GM21447 (cell line): ENCODE measurements around the gene ARPC2.

Experiments
- ATAC-seq: cut with Tn5 transposase; IDR thresholded peaks from one replicate; pipeline ENCODE4 v1.9.1; 2021; ENCODE audit not compliant: unreplicated experiment

ARPC2 gene

DNA sequence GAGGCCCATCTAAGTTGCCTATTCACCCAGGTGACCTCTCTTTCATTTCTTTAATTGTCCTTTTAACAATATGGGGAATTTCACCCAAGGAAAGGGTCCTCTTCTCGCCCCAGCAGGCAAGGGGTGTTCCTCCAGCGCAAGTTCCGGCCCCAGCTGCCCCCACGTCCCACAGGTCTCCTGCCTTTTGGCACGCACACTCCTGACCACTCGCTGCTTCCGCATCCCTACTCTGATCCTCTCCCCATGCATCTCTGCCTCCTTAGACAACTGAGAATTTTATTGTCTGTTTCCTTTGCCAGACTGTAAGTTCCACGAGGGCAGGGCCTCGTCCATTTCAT is 684 bp upstream of the ARPC2 start:
- no peak for ATAC-seq

DNA sequence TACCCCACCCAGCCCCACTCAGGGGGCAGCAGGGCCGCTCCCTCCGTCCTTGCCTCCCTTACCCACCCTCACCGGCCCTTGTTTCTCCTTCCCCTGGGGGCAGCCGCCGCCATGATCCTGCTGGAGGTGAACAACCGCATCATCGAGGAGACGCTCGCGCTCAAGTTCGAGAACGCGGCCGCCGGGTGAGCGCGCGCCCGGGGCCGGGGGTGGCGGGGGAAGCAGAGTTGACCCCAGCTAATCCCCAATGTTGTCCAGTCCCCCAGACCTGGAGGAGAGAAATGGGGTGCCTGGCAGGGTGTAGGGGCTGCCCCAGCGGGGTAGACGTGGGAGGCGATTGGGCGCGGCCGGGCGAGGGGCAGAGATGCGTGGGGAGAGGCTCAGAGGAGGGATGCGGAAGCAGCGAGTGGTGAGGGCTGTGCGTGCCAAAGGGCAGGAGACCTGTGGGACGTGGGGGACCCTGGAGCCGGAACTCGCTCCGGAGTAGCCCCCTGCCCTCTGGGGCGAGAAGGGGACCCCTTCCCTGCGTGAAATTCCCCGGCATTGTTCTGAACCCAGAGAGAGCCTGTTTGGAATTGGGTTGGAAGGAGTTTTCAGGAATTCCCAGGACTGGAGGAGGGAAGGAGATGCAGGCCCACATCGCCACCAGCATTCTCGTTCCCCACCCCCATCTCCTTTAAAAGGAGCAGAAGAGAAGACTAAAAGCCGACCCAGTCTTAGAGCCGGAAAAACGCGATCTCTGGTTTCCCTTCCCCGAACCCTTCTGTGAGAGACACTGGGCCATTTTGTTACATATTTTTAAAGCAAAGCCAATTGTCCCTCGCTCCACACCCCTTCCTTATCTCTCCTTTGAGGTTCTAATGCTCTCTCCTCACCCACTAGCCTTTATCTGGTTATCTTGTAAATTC is 625 bp downstream of the ARPC2 start:
- peak; percentile 37 for ATAC-seq

DNA sequence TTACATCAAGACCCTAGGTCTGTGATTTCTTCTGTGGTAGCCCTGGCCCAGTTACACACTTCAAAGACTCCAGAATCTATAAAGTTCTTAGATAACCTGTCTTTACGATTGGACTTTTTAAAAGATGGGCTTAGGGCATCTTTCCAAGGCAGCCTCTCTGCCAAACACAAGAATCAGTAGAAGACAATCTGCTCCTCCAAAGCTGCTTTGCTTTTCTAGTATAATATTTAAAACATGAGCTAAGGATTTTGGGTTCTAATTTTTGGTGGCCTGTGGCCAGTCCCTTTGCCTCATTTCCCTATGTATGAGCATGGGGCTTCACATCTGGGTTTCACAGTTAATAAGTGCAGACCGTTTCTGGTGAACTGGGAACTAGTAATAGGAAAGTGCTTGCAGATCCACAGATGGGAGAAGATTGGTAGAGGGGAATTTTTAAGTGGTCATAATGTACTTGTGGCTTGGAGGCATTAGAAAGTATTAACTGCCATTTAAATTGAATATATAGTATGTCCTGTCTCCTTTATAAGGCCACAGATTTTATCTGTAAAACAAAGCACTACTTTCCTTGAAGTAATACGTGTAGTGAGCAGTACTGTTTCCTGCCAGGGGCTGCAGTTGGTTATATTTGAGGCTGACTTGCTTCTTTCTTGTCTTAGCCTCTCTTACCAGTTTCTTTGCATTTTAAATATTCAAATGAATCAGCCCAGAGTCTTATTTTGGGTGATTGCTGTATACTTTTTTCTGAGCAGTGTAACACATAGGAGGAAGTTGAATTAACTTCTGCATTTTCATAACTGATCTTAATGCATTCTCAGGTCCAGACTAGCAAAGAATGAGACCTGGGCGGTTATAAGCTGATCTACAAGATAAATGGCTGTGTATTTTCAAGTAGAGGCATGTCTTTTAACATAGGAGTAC is 1.5 kb downstream of the ARPC2 start:
- peak; percentile 52 for ATAC-seq

DNA sequence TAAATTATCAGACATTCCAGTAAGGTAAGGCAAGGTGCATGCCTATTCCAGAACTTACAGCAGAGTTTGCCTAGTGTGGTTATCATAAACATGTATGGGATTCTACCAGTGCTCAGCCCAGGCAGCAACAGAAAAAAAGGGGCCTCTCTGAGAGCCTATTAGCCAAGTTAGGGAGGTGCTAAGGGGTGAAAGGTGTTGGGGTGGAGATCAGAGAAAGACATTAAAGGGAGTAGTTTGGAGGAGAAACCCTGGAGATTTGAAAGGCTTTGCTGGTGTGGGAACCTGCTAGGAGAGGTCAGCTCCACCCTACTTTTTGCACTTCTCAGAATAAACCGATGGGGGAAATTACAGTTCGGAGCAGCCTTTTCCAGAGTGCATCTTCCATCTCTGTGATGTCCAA is 2.9 kb downstream of the ARPC2 start:
- ATAC-seq = no peak

DNA sequence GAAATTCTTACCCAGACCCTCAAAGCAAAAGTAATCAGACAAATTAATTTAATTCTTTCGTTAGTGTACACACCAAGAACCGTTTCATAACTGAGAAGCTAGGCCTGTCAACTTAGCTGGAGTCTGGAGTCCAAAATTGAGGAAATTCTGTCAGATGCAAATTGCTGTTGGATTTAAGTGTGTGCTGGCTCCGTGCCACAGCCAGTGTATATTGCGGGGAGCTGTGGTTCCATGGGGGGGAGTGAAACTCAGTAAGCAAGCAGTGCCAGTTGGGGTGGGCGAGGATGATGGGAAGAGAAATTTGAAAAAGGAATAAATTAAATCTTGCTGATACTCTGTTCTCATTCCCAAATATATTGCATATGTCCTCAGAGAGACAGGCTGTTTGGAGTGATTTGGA is 4.0 kb downstream of the ARPC2 start:
- ATAC-seq = no peak

DNA sequence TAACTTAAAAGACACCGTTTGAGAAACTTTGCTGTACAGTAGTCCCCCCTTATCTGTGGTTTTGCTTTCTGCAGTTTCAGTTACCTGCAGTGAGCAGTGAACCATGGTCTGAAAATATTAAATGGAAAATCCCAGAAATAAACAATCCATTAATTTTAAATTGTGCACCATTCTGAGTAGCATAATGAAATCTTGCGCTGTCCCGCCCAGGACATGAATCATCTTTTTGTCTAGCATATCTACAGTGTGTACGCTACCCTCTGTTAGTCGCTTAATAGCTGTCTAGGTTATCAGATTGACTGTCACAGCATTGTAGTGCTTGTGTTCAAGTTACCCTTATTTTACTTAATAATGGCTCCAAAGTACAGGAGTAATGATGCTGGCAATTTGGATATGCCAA is 6.1 kb downstream of the ARPC2 start:
- no peak for ATAC-seq

DNA sequence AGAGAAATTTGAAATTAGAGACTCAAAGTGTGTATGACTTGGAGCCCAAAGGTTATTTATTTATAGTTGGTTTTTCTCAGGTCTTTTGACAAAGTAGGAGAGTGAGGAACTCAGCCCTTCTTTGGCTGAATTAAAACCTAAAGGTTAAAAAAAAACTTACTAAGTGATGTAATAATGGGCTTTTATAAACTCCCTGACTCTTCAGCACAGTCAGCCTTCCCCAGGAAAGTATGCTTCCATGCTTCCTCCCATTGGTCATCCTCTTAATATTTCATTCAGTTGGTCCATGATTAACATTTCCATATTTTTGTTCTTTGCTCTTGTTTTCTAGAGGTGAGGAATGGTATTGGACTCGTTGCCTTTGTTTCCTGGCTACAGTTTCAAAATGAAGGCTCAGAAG is 7.2 kb downstream of the ARPC2 start:
- no peak for ATAC-seq

DNA sequence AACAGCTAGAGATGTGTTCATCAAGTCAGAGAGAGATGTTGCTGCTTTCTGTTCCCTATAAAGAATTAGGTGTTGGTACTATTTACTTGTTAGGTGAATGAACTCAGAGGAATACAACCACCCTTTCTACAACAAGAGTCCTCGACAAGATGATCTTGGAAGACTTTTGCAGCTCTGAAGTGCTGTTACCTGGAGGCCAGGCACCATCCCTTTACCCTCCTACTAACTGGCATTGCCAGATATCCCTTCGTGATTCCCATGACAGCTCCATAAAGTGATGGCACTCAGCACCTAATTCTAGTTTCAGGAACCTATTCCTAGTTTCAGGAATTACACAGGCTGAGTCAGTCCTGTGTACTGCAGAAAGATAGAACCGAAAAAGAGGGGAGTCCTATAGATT is 9.9 kb downstream of the ARPC2 start:
- ATAC-seq = no peak

DNA sequence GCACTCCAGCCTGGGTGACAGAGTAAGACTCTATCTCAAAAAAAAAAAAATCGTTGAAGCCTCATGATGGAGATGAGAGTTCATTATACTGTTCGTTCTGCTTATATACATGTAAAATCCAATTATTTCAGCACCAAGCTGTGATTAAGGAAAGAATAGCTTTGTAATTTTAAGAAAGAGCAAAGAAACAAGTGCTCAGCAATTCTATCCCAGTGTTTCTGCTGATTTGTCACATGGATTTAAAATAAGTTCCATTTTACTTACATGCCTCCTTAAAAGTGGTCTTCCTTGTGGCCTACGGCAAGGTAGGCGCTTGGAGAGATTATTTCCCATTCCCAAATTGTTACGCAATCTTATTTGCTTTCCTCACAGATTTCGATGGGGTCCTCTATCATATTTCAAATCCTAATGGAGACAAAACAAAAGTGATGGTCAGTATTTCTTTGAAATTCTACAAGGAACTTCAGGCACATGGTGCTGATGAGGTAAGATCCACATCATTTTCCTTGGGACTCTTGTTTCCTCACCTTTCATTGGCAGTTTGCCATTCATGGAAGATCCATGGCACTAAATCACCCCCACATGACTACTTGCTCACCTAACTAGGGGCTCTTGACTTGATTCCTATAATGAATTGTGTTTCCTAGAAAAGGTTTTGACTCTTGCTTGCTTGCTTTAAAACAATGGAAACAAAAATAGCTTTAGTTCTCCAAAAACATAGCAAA is 11.5 kb downstream of the ARPC2 start:
- no peak for ATAC-seq

DNA sequence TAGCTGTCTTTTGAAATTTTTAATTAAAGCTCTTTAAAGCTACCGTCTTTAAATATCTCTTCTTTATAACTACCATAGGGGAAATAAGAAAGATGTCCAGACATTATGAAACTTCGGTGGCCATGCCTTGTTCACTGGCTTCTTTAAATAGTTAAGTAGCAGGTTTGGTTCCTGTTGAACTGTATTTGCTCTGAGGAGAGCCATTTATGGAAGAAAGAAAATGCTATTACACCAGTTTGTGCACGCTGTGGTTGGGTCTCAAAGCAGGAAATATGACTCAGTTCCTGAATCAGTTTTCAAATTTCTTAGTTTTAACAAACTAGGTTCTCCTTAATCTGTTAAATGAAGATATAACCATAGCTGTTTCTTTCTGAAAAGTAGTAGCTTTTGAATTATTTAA is 12.2 kb downstream of the ARPC2 start:
- ATAC-seq = peak; percentile 87

DNA sequence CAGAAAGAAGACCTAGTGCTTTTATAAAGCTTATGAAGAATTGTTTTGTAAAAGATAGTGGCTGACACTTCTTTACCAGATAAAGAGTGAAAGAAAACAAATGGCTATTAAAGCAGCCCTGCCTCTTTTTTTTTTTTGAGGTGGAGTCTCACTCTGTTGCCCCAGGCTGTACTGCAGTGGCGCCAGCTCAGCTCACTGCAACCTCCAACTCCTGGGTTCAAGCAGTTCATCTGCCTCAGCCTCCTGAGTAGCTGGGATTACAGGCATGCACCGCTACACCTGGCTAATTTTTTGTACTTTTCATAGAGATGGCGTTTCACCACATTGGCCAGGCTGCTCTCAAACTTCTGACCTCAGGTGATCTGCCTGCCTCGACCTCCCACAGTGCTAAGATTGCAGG is 12.9 kb downstream of the ARPC2 start:
- ATAC-seq = no peak

DNA sequence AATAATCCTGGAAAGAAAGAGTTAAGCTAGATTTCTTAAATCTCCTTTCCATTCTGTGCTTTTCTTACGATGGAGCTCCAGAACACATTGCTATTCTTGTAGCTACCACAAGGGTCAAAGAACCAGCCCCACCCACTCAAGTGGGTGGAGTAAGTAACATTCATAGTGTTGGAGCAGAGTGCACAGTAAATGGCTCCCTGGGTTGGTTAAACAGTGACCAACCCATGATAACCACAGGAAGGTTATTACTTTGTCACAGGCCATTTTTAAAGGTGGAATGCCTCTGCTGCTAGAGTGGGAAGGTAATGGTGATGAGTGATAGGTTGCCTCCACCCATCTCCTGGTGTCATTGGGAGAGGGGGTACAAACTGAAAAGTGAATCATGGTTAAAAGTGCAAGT is 13.9 kb downstream of the ARPC2 start:
- ATAC-seq = peak; percentile 46

DNA sequence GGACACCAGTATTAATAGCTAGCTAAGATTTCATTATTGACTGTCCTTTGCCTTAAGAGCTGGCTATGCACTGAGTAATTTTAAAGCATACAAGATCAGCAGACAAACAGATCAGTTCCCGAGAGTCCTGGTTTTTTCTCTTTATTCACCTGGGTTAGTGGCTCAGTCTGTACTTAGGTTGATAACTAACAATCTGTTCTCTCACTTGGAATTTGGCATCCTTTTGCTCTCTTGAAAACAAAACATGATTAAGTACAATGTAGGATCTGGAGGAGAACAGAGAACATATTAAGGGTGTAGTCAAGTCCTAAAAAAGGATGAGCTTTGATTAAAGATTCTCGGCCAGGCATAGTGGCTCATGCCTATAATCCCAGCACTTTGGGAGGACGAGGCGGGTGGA is 16.6 kb downstream of the ARPC2 start:
- ATAC-seq = no peak

DNA sequence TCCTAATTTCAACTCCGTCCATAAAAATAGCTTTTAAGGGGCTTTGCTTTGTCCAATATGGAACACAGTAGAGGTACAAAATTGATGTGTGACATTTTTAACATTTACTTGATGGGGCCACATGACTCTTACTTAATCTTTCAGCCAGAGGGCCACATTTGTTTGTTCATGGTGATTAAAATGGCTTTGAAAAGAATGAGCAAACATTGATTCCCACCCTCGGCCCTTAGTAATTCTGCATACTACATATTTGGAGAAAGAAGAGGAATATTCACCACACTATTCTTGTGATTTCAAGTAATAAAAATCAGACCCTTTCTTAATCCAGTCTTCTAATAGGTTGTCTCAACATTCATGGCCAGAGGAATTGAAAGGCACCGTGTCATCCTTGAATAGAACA is 17.5 kb downstream of the ARPC2 start:
- ATAC-seq = no peak

DNA sequence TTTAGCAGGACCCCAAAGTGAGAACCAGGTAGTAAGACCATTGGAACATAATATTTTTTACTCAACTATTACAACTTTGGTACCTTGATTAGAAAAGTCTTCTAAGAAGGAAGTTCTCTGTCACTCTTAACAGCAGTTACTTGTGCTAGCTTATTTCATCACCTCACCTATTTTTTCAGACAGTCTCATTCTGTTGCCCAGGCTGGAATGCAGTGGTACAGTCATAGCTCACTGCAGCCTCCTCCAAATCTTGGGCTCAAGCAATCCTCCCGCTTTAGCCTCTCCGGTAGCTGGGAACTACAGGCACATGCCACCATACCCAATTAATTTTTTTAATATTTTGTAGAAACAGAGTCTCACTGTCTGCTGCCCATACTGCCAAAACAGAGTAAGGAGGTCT is 18.0 kb downstream of the ARPC2 start:
- ATAC-seq = no peak

DNA sequence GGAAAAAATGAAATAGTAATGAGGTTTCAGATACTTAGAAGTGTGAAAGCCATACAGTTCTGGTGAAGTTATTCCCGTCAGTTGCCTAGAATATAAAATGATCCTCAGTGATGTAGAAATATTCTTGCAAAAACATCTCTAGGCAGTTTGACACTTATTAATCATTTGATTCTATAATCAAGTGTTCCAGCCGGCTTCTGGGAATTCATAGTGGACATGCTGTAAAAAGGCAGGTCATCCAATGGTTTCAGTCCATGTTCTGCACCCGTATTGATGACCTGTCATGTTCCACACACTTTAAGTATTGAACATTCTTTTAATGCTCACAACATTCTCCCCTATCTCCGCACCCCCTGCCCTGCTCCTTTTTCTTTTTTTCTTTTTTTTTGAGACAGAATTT is 19.8 kb downstream of the ARPC2 start:
- no peak for ATAC-seq

DNA sequence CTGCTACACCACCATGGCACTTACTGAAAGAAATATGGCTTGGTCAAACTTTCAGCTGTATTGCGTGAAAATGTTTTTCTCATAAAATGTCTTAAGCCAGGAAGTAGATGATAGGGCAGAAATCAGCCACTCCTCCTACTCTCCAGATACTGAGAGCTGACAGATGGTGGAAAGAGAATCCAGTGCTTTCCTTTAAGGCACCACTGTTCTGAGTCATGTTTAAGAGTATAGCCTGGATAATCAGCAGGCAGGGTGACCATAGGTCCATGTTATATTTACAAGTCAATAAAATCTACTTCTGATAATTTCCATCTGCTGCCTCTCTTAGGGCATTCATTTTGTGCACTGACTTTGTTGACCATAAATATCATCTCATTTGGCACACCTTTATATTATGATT is 21.9 kb downstream of the ARPC2 start:
- no peak for ATAC-seq

DNA sequence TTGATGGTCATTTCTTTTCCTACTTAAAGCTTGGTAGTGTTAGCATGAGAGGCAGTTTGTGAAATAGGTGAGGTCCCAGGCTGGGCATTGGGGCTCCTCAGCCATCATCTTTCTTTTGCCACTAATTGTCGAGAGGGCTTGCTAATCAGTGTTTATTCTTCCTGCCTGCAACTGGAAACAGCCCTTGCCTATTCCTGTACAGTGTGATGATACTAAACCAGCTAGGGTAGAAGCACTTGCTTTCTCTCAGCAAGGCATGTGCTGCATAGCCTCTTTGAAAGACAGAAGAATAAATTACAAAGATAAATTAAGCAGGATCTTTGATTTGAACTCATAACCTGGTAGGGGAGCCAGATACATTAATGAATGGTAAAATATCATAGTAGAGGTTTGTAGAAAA is 27.2 kb downstream of the ARPC2 start:
- no peak for ATAC-seq

DNA sequence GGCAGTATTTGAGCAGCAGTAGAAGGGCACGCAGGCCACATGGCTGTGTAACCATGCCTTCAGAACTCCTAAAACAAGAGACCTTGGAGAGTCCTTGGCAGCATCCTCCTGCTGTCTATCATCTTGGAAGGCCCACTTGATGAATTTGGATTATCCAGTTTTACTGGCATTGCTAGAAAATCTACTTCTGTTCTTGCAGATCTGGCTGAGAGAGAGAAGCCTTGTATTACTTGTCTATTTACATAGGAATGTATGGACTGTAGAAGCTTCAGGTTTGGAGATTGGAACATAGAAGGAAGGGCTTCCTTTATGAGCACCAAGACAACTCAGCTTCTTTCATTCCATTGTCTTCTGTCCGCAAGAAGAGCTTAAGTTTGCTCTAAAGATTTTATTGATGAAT is 27.7 kb downstream of the ARPC2 start:
- ATAC-seq = no peak

DNA sequence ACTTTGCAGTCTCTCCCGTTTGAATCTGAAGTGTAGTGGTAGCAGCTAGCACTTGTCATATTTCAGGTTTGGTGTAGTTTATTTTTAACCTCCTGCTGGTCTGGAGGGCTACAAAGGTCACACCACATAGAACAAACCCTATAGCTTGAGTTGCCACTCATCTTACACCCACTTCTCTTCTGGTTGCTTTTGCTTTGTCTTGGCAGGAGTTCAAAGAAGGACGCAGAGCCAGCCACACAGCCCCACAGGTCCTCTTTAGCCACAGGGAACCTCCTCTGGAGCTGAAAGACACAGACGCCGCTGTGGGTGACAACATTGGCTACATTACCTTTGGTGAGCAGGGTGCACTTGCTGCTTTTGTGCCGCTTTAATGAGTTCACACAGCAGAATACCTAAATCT is 28.2 kb downstream of the ARPC2 start:
- ATAC-seq = no peak

DNA sequence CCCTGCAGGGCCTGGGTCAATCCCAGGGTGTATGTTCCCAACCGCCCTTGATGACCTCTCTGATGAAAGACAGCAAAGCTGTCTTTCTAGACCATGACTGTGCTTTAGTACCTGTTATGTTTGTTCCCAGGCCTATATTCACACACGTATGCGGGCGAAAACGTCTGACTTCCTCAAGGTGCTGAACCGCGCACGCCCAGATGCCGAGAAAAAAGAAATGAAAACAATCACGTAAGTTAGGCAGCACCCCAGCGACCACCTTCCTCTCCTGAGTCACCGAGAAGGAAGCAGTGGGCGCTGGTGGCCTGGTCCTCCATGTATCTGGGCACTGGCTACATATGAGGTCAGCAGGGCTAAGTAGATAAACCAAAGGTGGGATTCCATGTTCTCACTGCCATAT is 32.7 kb downstream of the ARPC2 start:
- ATAC-seq = no peak
